Progenitor cell of endocrine pancreas (in vitro differentiated cells): Measurements from ENCODE around the gene PPDPF. TPM values are rescaled to one million over a fixed set of nuclear protein-coding genes. Genes with fewer than 3 reads are reported as not detected.

Source experiments
- DNase-seq: peaks from one replicate; pipeline ENCODE4 v3.0.0; 2021; ENCODE audit warnings: low spot score; ENCODE audit not compliant: unreplicated experiment
- H3K27ac Mint-ChIP-seq: 2 replicates; pipeline ENCODE4 v1.8.0; 2021; ENCODE audit warnings: mild to moderate bottlenecking, moderate library complexity, mixed read lengths
- H3K27me3 Mint-ChIP-seq: 2 replicates; pipeline ENCODE4 v1.8.0; 2021; ENCODE audit warnings: mixed read lengths
- H3K36me3 Mint-ChIP-seq: 2 replicates; pipeline ENCODE4 v1.8.0; 2022; ENCODE audit warnings: mixed read lengths; ENCODE audit not compliant: insufficient read depth
- H3K4me1 Mint-ChIP-seq: 2 replicates; pipeline ENCODE4 v1.8.0; 2021; ENCODE audit warnings: low read depth, mixed read lengths
- H3K4me3 Mint-ChIP-seq: 2 replicates; pipeline ENCODE4 v1.8.0; 2021; ENCODE audit warnings: low read depth, mild to moderate bottlenecking, moderate library complexity, mixed read lengths
- H3K9me3 Mint-ChIP-seq: 2 replicates; pipeline ENCODE4 v1.8.0; 2021; ENCODE audit warnings: low read depth, mixed read lengths
- total RNA-seq: library from RNA; stranded (reverse); gene quantifications from 2 replicates; pipeline ENCODE4 v1.2.1, GENCODE V29; 2021
- TF ChIP-seq, protein P1 (sequence below): fragments of 200-600 bp; sonication (generic); IDR thresholded peaks from one replicate; pipeline ENCODE4 v1.5.0; 2021; ENCODE audit warnings: antibody characterized with exemption, mild to moderate bottlenecking; ENCODE audit not compliant: unreplicated experiment

PPDPF gene
- total RNA-seq, 1 donor from 2014 or later, result 374 TPM

GRCh38 chr20:63522091-63522868, 1.7 kb downstream of the PPDPF start:
- Mint-ChIP-seq H3K27ac (peak overlapping the region; percentile 94), H3K27me3 (peaks cover 8% of the 10 kb centered on the region), H3K36me3 (peaks cover 15% of the 10 kb centered on the region), H3K4me3 (peak overlapping the region; percentile 92), H3K9me3 (no peaks in the 10 kb centered on the region), H3K4me1 (peaks cover 12% of the 10 kb centered on the region)
- DNase-seq, result peak; percentile 9
- TF ChIP-seq, protein P1, sequence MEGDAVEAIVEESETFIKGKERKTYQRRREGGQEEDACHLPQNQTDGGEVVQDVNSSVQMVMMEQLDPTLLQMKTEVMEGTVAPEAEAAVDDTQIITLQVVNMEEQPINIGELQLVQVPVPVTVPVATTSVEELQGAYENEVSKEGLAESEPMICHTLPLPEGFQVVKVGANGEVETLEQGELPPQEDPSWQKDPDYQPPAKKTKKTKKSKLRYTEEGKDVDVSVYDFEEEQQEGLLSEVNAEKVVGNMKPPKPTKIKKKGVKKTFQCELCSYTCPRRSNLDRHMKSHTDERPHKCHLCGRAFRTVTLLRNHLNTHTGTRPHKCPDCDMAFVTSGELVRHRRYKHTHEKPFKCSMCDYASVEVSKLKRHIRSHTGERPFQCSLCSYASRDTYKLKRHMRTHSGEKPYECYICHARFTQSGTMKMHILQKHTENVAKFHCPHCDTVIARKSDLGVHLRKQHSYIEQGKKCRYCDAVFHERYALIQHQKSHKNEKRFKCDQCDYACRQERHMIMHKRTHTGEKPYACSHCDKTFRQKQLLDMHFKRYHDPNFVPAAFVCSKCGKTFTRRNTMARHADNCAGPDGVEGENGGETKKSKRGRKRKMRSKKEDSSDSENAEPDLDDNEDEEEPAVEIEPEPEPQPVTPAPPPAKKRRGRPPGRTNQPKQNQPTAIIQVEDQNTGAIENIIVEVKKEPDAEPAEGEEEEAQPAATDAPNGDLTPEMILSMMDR, result no peak

DNA sequence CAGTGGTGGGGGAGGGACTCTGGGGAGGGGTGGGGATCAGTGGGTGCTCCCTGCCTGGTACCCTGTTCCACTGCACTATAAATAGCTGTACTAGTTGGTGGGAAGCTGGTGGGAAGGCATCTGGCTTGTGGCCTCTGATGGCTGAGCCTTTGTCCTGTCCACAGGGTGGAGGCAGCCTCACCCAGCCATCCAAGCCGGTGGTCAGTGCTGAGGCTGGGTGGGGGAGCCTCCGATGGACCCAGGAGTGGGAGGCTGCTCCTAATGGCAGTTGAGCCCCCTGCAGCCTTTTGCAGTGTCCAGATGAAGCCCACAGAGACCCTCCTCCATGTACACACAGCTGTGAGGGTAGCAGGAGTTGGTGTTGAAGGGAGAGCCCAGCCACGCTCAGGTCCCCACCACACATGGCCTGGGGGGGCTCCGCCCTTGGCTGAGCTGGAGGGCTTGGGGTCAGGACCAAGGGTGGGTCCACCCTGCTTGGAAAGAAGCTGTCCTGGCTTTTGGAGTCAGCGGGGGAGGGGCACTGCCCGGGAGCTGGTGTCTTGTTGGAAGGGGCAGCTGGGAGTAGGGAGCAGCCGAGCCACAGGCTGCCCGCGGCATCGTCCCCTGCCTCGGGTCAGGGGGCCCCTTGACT, 2.5 kb downstream of the PPDPF start:
- H3K36me3 Mint-ChIP-seq, result peaks cover 15% of the 10 kb centered on the region
- peak overlapping the region; percentile 94 for H3K27ac Mint-ChIP-seq

GRCh38 chr20:63525185-63525584, 4.6 kb downstream of the PPDPF start:
- H3K4me3 Mint-ChIP-seq, result no peak overlapping the region
- no peaks in the 10 kb centered on the region for H3K27me3 Mint-ChIP-seq
- H3K36me3 Mint-ChIP-seq, result peaks cover 15% of the 10 kb centered on the region
- no peak for DNase-seq
- H3K27ac Mint-ChIP-seq, result peak overlapping the region; percentile 89
- no peaks in the 10 kb centered on the region for H3K9me3 Mint-ChIP-seq
- peaks cover 12% of the 10 kb centered on the region for H3K4me1 Mint-ChIP-seq
- TF ChIP-seq, protein P1, result no peak

More for the DNA sequence above, 2.5 kb downstream of the PPDPF start:
- TF ChIP-seq, protein P1, result no peak
- H3K4me3 Mint-ChIP-seq, result peak overlapping the region; percentile 35
- H3K9me3 Mint-ChIP-seq, result no peaks in the 10 kb centered on the region
- H3K4me1 Mint-ChIP-seq, result peaks cover 12% of the 10 kb centered on the region
- DNase-seq, result peak; percentile 10
- peaks cover 5% of the 10 kb centered on the region for H3K27me3 Mint-ChIP-seq

- no peak overlapping the region for H3K27ac Mint-ChIP-seq
- H3K4me3 Mint-ChIP-seq, result no peak overlapping the region
- H3K36me3 Mint-ChIP-seq, result peaks cover 15% of the 10 kb centered on the region
- TF ChIP-seq, protein P1, result no peak
- H3K27me3 Mint-ChIP-seq, result no peaks in the 10 kb centered on the region
- H3K4me1 Mint-ChIP-seq, result peaks cover 12% of the 10 kb centered on the region
- H3K9me3 Mint-ChIP-seq, result no peaks in the 10 kb centered on the region
- DNase-seq, result peak; percentile 8
Measured at GRCh38 chr20:63525971-63526370, 5.4 kb downstream of the PPDPF start.

DNA sequence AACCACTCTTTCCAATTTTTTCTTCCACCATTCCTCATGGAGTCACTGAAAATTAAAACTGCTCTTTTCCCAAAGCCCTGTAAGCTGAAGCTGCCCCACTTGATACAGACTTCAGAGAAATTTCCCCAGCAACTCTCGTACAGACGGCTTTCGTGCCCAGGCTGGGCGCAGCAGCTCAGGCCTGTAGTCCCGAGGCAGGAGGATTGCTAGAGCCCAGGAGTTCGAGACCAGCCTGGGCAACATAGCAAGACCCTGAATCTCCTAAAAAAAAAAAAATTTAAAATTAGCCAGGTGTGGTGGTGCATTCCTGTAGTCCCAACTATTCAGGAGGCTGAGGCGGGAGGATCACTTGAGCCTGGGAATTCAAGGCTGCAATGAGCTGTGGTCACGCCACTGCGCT, 6.6 kb downstream of the PPDPF start:
- DNase-seq, result no peak
- Mint-ChIP-seq H3K4me1 (peaks cover 10% of the 10 kb centered on the region), H3K9me3 (no peaks in the 10 kb centered on the region), H3K27me3 (no peaks in the 10 kb centered on the region), H3K4me3 (no peak overlapping the region), H3K27ac (peak overlapping the region; percentile 7), H3K36me3 (peaks cover 15% of the 10 kb centered on the region)
- TF ChIP-seq, protein P1, result no peak
